NCI-H82 (cell line): ENCODE results near the gene PRDM10.

ENCODE experiments used
- DNase-seq: peaks from one replicate; lab custom pipeline; 2025; lab: John Stamatoyannopoulos, UW

PRDM10 gene

DNA sequence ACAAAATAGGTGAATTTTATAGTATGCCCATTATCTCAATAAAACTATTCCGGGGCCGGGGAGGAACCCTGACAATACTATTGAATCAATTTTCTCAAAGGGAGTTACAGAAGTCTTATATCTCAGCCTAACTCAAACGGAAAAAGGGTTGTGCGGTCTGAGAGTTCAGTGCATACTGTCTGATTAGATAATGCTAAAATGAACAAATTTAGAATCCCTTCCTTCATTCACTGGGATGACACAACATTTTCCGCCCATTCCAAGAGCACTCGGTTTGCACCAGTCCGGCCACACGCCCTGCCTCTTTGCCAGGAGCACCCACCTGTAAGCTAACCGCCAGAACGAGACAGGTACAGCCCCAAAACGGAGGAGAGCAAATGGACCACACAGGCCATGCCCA is 57.3 kb downstream of the PRDM10 start:
- no peak for DNase-seq

DNA sequence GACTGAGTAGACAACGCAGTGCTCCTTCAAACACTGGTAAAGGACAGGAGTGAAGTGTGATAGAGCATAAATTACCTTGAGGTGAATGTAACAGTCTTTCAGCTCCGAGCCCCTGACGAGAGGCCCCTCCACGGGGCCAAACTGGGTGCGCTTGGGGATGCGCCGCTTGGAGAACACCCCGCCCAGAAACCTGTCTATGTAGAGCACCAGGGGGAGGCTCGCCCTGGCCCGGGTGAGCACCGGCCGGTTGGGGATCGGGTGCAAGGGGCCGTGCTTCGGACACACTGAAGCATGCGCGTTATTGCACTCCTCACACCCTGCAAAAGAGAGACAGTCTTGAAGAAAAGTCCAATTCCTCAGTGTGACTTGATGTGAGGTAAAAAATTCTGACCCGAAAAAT is 57.9 kb downstream of the PRDM10 start:
- no peak for DNase-seq

GRCh38 chr11:129943036-129943435 is 59.6 kb downstream of the PRDM10 start:
- DNase-seq: no peak

DNA sequence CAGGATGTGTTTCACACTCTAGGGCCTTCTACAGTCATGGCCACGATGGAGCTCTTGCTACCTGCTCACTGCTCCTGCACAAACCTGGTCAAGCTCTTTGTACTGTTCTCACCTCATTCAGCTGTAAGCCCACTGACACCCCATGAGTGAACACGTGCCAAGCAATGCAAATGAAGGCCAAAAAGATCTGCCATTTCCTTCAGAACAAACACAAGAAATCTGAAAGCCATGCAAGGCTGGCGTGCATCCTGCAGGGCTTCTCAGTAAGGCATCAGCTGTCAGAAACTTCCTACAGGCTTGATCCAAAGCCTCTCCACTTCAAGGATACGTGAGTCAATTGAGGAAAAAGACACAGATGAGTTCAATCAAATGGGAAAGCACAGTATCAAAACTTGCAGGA is 63.1 kb downstream of the PRDM10 start:
- DNase-seq: no peak

GRCh38 chr11:129938764-129939163 is 63.9 kb downstream of the PRDM10 start:
- DNase-seq: no peak

GRCh38 chr11:129937592-129938238 is 64.9 kb downstream of the PRDM10 start:
- no peak for DNase-seq

- DNase-seq: no peak
These were observed 66.9 kb downstream of the PRDM10 start for GRCh38 chr11:129935723-129936122.

DNA sequence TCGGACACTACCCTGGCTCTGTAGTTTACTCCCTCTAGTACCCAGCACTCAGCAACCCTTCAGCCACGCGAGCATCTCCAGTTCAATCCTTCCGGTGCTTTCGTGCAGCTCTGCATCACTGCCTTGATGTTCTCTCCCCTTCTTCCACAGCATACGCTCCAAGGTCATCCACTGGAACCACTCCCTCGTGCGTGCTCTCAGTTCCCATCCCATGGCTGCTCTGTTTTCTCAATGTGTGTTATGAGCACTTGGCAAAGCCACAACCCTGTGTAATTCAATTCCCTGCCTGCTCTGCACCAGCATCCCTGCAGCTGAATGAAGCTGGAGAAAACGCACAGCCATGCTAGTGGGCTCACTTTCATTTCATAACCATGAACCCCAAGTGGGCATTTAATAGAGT is 68.7 kb downstream of the PRDM10 start:
- no peak for DNase-seq

DNA sequence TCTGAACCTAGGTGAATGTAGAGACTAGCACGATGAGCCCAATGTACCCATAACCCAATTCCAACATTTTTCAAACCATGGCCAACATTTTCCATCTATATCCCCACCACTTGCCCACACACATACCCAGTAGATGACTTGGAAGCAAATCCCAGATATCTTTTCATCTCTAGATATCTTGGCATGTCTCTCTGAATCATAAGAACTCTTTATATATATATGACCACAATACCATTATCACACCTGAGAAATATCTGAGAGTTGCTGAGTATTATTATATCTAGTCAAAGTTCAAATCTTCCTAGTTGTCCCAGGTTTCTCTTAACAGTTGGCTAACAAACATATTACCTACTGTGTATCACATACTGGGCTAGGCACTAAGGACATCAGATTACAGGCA is 69.4 kb downstream of the PRDM10 start:
- DNase-seq: no peak

DNA sequence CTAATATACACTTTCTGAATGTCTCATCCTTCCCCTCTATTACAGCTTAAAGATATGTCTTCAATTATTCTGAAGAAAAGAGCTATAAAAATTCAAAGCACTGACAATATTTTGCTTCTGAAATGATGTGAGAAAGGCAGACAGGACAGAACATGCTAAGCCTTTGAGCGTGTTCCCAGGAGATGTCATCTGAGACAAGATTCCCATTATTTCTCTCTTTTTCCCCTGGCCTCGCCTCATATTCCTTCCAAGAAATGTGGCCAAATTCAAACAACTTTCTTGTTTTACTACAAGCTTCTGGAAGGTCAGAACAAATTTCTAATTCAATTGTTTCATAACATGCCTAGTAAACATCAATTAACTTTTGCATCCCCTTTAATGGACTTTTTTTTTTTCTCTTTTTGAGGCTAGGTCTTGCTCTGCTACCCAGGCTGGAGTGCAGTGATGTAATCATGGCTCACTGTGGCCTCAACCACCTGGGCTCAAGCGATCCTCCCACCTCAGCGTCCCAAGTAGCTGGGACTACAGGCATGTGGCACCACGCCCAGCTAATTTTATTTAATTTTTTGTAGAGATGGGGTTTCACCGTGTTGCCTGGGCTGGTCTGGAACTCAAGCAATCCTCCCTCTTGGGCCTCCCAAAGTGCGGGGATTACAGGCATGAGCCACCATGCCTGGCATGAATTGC is 70.1 kb downstream of the PRDM10 start:
- no peak for DNase-seq

GRCh38 chr11:129930743-129931142 is 71.9 kb downstream of the PRDM10 start:
- DNase-seq: no peak

DNA sequence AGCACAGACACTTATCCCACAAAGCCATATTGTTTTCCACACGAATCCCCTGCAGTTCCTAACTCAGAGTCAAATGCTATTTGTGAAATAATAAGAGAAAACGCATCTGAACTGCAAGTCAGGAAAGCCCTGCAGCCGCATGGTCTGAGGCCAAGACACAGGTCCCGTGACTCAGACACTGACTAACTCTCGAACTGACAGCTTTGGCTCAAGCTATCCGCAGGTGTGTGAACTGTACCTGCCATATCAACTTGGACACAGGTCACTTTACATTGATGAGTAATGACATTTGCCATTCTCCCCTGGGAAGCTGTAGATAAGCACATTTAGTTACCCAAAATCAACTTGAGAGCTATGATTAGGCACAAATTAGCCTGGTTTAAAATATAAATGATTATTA is 72.3 kb downstream of the PRDM10 start:
- DNase-seq: no peak

GRCh38 chr11:129929721-129930120 is 72.9 kb downstream of the PRDM10 start:
- no peak for DNase-seq

DNA sequence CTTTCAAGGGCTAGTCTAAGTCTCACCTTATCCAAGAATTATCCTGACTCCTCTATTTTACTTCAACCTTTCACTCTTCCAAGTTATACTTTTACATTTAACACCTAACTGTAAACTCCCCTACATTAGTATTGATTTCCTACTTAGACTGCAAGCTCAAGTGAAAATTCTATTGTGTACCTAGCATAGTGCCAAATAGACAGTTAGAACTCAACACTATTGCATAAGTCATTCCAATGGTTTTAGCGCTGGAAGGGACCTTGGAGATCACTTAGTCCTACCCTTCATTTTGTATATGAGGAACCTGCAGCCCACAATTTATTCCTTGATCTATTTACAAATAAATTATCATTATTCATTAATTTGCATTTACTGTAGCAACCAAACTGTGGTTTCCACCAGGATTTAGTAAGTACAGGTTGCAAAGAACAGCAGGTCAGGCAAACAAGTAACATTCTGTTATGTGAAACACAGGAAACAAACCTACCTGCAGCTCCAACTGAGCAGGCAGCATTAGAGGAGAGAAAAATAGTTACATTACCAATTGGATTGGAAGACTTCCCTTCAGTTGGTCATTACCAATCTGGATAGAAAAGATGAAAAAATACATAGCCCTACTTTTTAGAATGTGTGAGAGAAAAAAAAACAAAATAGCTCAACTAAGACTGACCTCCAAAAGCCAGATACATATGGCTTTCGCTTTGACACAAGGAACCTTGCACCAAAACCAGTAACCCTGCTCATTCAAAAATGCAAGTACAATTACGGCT is 73.5 kb downstream of the PRDM10 start:
- no peak for DNase-seq

DNA sequence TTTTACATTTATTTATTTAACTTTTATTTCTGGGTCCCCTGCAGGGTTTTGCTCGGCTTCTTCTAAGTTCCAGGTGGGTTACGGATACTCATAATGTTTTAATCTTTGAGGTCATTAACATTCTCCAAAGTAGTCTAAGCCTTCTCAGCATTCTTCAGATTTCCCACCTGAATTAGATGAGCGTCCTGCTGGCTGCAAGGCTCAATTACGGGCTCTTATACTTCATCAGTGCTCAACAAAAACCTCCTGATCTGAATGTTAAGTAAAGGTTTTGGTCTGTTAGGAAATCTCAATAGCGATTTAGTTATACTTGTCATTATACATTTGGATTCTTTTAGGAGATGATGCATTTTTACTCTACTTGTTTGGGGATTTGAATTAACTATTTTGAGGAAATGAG is 80.0 kb downstream of the PRDM10 start:
- no peak for DNase-seq

GRCh38 chr11:129918361-129918760 is 84.3 kb downstream of the PRDM10 start:
- no peak for DNase-seq

DNA sequence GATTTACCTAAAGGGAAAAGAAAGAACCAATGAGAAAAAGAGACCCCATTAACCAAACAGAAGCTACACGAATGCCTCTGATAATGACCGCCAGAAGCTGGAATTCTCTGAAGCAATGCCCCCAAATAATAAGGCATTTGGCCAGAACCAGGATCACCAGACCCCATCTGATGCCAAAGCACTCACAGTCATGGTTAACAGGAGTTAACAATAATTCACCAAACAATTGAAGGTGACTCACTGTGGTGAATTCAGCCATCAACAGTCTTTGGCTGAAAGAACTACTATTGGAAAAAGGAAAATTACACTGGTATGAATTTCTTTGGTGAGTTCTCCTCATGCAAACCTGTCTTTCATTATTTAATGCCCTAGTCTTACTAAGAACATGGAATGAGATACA is 85.4 kb downstream of the PRDM10 start:
- DNase-seq: no peak

- DNase-seq: no peak
These were observed 91.3 kb downstream of the PRDM10 start for GRCh38 chr11:129911298-129911697.

DNA sequence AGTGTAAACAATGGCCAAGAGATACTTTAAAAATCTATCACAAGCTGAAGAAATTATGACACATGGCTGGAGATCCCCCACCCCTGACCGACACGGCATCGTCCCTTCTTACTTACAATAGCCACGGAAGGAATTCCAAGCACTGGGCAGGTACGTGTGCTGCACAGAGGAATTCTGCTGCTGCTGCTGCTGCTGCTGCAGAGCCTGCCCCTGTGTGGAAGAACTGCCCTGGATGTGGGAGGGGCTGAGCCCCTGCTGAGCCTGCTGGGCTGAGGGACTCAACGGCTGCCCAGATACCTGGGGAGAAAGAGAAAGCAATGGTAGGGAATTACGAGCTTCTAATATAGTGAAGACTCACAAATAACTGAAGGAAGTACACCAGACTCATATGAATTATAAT is 92.3 kb downstream of the PRDM10 start:
- DNase-seq: no peak

DNA sequence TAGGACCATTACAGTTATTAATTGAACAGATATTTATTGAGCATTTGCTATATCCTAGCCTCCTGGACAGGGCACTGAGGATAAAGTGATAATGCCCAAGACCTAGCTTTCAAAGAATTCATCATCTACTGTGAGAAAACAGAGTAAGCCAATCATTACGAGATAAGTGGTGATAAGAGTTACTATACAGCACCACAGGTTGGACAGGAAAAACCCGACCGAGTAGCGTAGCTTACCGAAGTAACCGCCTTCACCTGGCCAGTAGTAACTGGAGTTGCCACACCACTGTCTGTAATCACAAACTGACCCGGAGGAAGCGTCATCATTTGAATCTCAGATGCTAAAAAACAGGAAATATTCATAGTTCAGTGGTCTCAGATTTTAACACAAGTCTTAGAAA is 97.2 kb downstream of the PRDM10 start:
- no peak for DNase-seq

DNA sequence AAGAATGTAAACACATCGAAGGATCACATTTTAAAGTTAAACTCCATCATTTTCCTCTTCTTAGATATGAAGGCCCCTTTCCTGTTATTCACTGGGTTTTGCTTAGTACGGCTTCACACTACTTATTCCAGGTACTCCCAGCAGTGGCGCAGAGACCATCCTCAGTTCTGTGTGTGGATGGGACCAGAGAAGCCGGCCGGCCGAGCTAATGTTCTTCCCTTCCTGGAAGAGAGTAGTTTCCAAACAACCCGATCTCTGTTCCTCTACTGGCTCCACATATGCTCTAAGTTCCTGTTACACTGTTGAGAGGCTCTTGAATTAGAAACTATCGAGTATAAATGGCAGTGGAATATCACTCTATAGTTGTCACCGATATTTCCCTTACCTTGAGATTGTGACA is 106.6 kb downstream of the PRDM10 start:
- DNase-seq: peak; percentile 12

GRCh38 chr11:129895126-129896041 is 107.3 kb downstream of the PRDM10 start, which contains the start of gene NFRKB:
TSS of gene NFRKB (minus strand) at chr11:129895578. CDS start at chr11:129892849, 2,729 bp downstream.
- DNase-seq: peak; percentile 83
